ENCODE results near the gene TTYH1. TPM values are rescaled to one million over a fixed set of nuclear protein-coding genes. Genes with fewer than 3 reads are reported as not detected.
"Not testable (repeated sequence)": the region's sequence is repeated elsewhere in the genome, so short reads cannot be mapped to it uniquely, and the experiment has no call there.

The TTYH1 gene
- total RNA-seq, 1 experiment from 2014 or later: not detected

GRCh38 chr19:54459282-54460229, 44.3 kb downstream of the TTYH1 start:
- Histone ChIP-seq H3K27ac (no peak overlapping the region), H3K36me3 (peaks cover 84% of the 10 kb centered on the region), H3K4me1 (replicated peaks) (peaks cover 29% of the 10 kb centered on the region), H3K9me3 (replicated peaks) (0 out of 2 replicates have a peak, but pooled peaks cover 5% of the 10 kb centered on the region), H3K27me3 (replicated peaks) (no peaks in the 10 kb centered on the region), H3K4me3 (no peak overlapping the region)
- no peak for DNase-seq (ENCODE audit: low read depth in 1 of 2, low spot score in 2 of 2)

GRCh38 chr19:54460230-54461005, 45.2 kb downstream of the TTYH1 start:
- H3K27ac ChIP-seq: no peak overlapping the region
- no peaks in the 10 kb centered on the region for H3K27me3 ChIP-seq (replicated peaks)
- H3K36me3 ChIP-seq: peaks cover 75% of the 10 kb centered on the region
- H3K4me1 ChIP-seq (replicated peaks): peaks cover 33% of the 10 kb centered on the region
- H3K9me3 ChIP-seq (replicated peaks): 0 out of 2 replicates have a peak, but pooled peaks cover 5% of the 10 kb centered on the region
- no peak for DNase-seq (ENCODE audit: low read depth in 1 of 2, low spot score in 2 of 2)
- H3K4me3 ChIP-seq: no peak overlapping the region

GRCh38 chr19:54461210-54461609, 45.9 kb downstream of the TTYH1 start:
- H3K27ac ChIP-seq: no peak overlapping the region
- H3K4me3 ChIP-seq: no peak overlapping the region
- peaks cover 67% of the 10 kb centered on the region for H3K36me3 ChIP-seq
- H3K27me3 ChIP-seq (replicated peaks): no peaks in the 10 kb centered on the region
- H3K4me1 ChIP-seq (replicated peaks): peaks cover 33% of the 10 kb centered on the region
- 0 out of 2 replicates have a peak, but pooled peaks cover 5% of the 10 kb centered on the region for H3K9me3 ChIP-seq (replicated peaks)
- DNase-seq (ENCODE audit: low read depth in 1 of 2, low spot score in 2 of 2): no peak

GRCh38 chr19:54461613-54462012, 46.3 kb downstream of the TTYH1 start:
- no peak overlapping the region for H3K27ac ChIP-seq
- no peak for DNase-seq (ENCODE audit: low read depth in 1 of 2, low spot score in 2 of 2)
- H3K36me3 ChIP-seq: peaks cover 63% of the 10 kb centered on the region

GRCh38 chr19:54462047-54462654, 46.9 kb downstream of the TTYH1 start:
- DNase-seq (ENCODE audit: low read depth in 1 of 2, low spot score in 2 of 2): no peak
- Histone ChIP-seq H3K27ac (peak overlapping the region; percentile 86; the same call in 1 of the 2 replicates), H3K36me3 (peaks cover 58% of the 10 kb centered on the region), H3K27me3 (replicated peaks) (no peaks in the 10 kb centered on the region), H3K4me1 (replicated peaks) (peaks cover 33% of the 10 kb centered on the region), H3K9me3 (replicated peaks) (0 out of 2 replicates have a peak, but pooled peaks cover 5% of the 10 kb centered on the region), H3K4me3 (peak overlapping the region; percentile 53)

More at GRCh38 chr19:54461613-54462012, 46.3 kb downstream of the TTYH1 start:
- Histone ChIP-seq H3K27me3 (replicated peaks) (no peaks in the 10 kb centered on the region), H3K4me3 (no peak overlapping the region), H3K4me1 (replicated peaks) (peaks cover 33% of the 10 kb centered on the region), H3K9me3 (replicated peaks) (0 out of 2 replicates have a peak, but pooled peaks cover 5% of the 10 kb centered on the region)

GRCh38 chr19:54462655-54463530, 47.6 kb downstream of the TTYH1 start:
- H3K4me1 ChIP-seq (replicated peaks): peaks cover 33% of the 10 kb centered on the region
- H3K4me3 ChIP-seq: peak overlapping the region; percentile 53
- peak overlapping the region; percentile 86 for H3K27ac ChIP-seq
- no peaks in the 10 kb centered on the region for H3K27me3 ChIP-seq (replicated peaks)
- 0 out of 2 replicates have a peak, but pooled peaks cover 5% of the 10 kb centered on the region for H3K9me3 ChIP-seq (replicated peaks)
- peaks cover 50% of the 10 kb centered on the region for H3K36me3 ChIP-seq
- DNase-seq (ENCODE audit: low read depth in 1 of 2, low spot score in 2 of 2): peak in 1 of 2 experiments; percentile 78

GRCh38 chr19:54463531-54464043, 48.3 kb downstream of the TTYH1 start, which contains the start of gene LENG9:
Gene LENG9 (minus strand): TSS chr19:54463778. CDS start chr19:54463526, 252 bp downstream.
- Histone ChIP-seq H3K9me3 (replicated peaks) (0 out of 2 replicates have a peak, but pooled peaks cover 5% of the 10 kb centered on the region), H3K27me3 (replicated peaks) (no peaks in the 10 kb centered on the region), H3K4me3 (peak within 1 kb of the TSS; percentile 53), H3K4me1 (replicated peaks) (peaks cover 33% of the 10 kb centered on the region), H3K27ac (peak within 1 kb of the TSS; percentile 86), H3K36me3 (peaks cover 43% of the 10 kb centered on the region)
- peak; percentile 96 to 98 for DNase-seq (ENCODE audit: low read depth in 1 of 2, low spot score in 2 of 2)

GRCh38 chr19:54464044-54464629, 48.9 kb downstream of the TTYH1 start:
- 0 out of 2 replicates have a peak, but pooled peaks cover 5% of the 10 kb centered on the region for H3K9me3 ChIP-seq (replicated peaks)
- peaks cover 38% of the 10 kb centered on the region for H3K36me3 ChIP-seq
- DNase-seq (ENCODE audit: low read depth in 1 of 2, low spot score in 2 of 2): peak; percentile 79 to 88
- peak overlapping the region; percentile 86 for H3K27ac ChIP-seq
- H3K27me3 ChIP-seq (replicated peaks): no peaks in the 10 kb centered on the region
- H3K4me3 ChIP-seq: peak overlapping the region; percentile 53
- H3K4me1 ChIP-seq (replicated peaks): peaks cover 33% of the 10 kb centered on the region

- Histone ChIP-seq H3K9me3 (replicated peaks) (0 out of 2 replicates have a peak, but pooled peaks cover 5% of the 10 kb centered on the region), H3K27me3 (replicated peaks) (no peaks in the 10 kb centered on the region), H3K27ac (peak overlapping the region; percentile 86), H3K36me3 (peaks cover 34% of the 10 kb centered on the region), H3K4me1 (replicated peaks) (peaks cover 33% of the 10 kb centered on the region), H3K4me3 (peak overlapping the region; percentile 53)
- peak; percentile 89 to 91 for DNase-seq (ENCODE audit: low read depth in 1 of 2, low spot score in 2 of 2)
Observed at GRCh38 chr19:54464630-54465425, 49.6 kb downstream of the TTYH1 start.

GRCh38 chr19:54465426-54466109, 50.3 kb downstream of the TTYH1 start:
- Histone ChIP-seq H3K4me1 (replicated peaks) (peaks cover 33% of the 10 kb centered on the region), H3K27ac (no peak overlapping the region), H3K36me3 (peaks cover 29% of the 10 kb centered on the region), H3K9me3 (replicated peaks) (0 out of 2 replicates have a peak, but pooled peaks cover 5% of the 10 kb centered on the region), H3K27me3 (replicated peaks) (no peaks in the 10 kb centered on the region), H3K4me3 (no peak overlapping the region)
- DNase-seq (ENCODE audit: low read depth in 1 of 2, low spot score in 2 of 2): no peak

- Histone ChIP-seq H3K4me1 (replicated peaks) (peaks cover 33% of the 10 kb centered on the region), H3K36me3 (peaks cover 25% of the 10 kb centered on the region)
- not testable (repeated sequence) for H3K27me3 ChIP-seq (replicated peaks); DNase-seq (ENCODE audit: low read depth in 1 of 2, low spot score in 2 of 2); H3K27ac ChIP-seq; H3K4me3 ChIP-seq; H3K9me3 ChIP-seq (replicated peaks)
Observed at GRCh38 chr19:54466110-54466480, 50.8 kb downstream of the TTYH1 start.

Data from SJSA1 (cell line).